Measurements from ENCODE around the gene RBM20.

DNA sequence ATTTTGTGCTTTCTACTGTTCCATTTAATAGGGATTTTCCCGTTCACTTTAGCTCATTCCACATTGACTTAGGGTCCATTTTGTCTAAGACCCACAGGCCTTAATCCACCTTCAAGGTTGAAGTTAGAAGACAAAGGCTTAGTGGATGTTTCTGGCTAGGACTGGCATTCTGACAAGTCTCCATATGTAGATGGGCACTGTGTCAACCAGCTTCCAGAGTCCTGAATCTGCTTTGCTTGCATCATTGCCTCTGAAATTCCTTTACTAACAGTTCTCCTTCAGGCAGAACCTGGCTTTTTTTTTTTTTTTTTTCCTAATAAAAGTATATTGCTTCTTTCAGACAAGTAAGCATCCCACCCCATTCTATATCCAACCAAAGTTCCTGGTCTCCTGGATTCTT lies 158.0 kb downstream of the RBM20 start:
- no peak for TF ChIP-seq POLR2A (IDR thresholded peaks at IDR 0.05; ENCODE audit: low read depth, low read length)
- TF ChIP-seq CTCF (conservative IDR thresholded peaks at IDR 0.05; ENCODE audit: low read depth, low read length), result no peak
- TF ChIP-seq FOS (IDR thresholded peaks at IDR 0.05; ENCODE audit: low read depth, low read length), result no peak
